T-helper 9 cell (primary cell): Measurements from ENCODE around the gene UNC13C.

Source experiments
- DNase-seq: peaks from one replicate; pipeline ENCODE4 v3.0.0-alpha.2; 2020

The UNC13C gene

GRCh38 chr15:54120949-54121463 lies 142.8 kb downstream of the UNC13C start:
- DNase-seq: no peak

- DNase-seq: no peak
These were observed 149.3 kb downstream of the UNC13C start for GRCh38 chr15:54127574-54127973.

GRCh38 chr15:54131410-54131809 lies 153.2 kb downstream of the UNC13C start:
- no peak for DNase-seq

- DNase-seq: no peak
These were observed 170.9 kb downstream of the UNC13C start for GRCh38 chr15:54149115-54149531.

- no peak for DNase-seq
These were observed 172.0 kb downstream of the UNC13C start for GRCh38 chr15:54150255-54150654.

GRCh38 chr15:54159012-54159411 lies 180.8 kb downstream of the UNC13C start:
- no peak for DNase-seq

GRCh38 chr15:54187325-54187724 lies 209.1 kb downstream of the UNC13C start:
- no peak for DNase-seq

- no peak for DNase-seq
These were observed 219.8 kb downstream of the UNC13C start for GRCh38 chr15:54197995-54198394.

GRCh38 chr15:54206586-54207321 lies 228.5 kb downstream of the UNC13C start:
- no peak for DNase-seq

GRCh38 chr15:54208786-54209185 lies 230.5 kb downstream of the UNC13C start:
- no peak for DNase-seq

GRCh38 chr15:54212635-54213034 lies 234.4 kb downstream of the UNC13C start:
- DNase-seq: no peak

GRCh38 chr15:54226455-54226854 lies 248.2 kb downstream of the UNC13C start:
- DNase-seq: no peak

GRCh38 chr15:54227569-54227968 lies 249.3 kb downstream of the UNC13C start:
- no peak for DNase-seq

- DNase-seq: no peak
These were observed 272.1 kb downstream of the UNC13C start for GRCh38 chr15:54250326-54250725.

GRCh38 chr15:54256190-54256589 lies 277.9 kb downstream of the UNC13C start:
- no peak for DNase-seq

- no peak for DNase-seq
These were observed 295.7 kb downstream of the UNC13C start for GRCh38 chr15:54273928-54274327.

GRCh38 chr15:54277834-54278233 lies 299.6 kb downstream of the UNC13C start:
- no peak for DNase-seq

- no peak for DNase-seq
These were observed 302.5 kb downstream of the UNC13C start for GRCh38 chr15:54280726-54281125.

- no peak for DNase-seq
These were observed 304.1 kb downstream of the UNC13C start for GRCh38 chr15:54282228-54282836.

GRCh38 chr15:54288049-54288448 lies 309.8 kb downstream of the UNC13C start:
- DNase-seq: no peak

- DNase-seq: no peak
These were observed 311.4 kb downstream of the UNC13C start for GRCh38 chr15:54289590-54290136.

GRCh38 chr15:54298396-54298795 lies 320.2 kb downstream of the UNC13C start:
- no peak for DNase-seq

- no peak for DNase-seq
These were observed 326.1 kb downstream of the UNC13C start for GRCh38 chr15:54304321-54304720.

GRCh38 chr15:54305138-54305537 lies 326.9 kb downstream of the UNC13C start:
- no peak for DNase-seq
